Transverse colon (tissue), 4 donors: Measurements from ENCODE around the gene KIDINS220. TPM values are rescaled to one million over a fixed set of nuclear protein-coding genes. Genes with fewer than 3 reads are reported as not detected.

ENCODE experiments used
- DNase-seq: peaks from one replicate; pipeline ENCODE4 v3.0.0-alpha.2; 2019
- H3K27ac ChIP-seq, 4 donors: fragments of 200-600 bp; sonication (generic); 2 replicates each; pipeline ENCODE4 v1.5.1; 2016 to 2018; ENCODE audit warnings: inconsistent platforms in 4 of 4
- H3K27me3 ChIP-seq: fragments of 200-600 bp; sonication (generic); 2 replicates; pipeline ENCODE4 v1.5.1; 2017; ENCODE audit warnings: inconsistent platforms
- H3K36me3 ChIP-seq, 4 donors: fragments of 200-600 bp; sonication (generic); 2 replicates each; pipeline ENCODE4 v1.5.1; 2017 to 2019; ENCODE audit warnings: inconsistent platforms in 4 of 4
- H3K4me1 ChIP-seq, 4 donors: fragments of 200-600 bp; sonication (generic); 2 replicates each; pipeline ENCODE4 v1.5.1; 2017 to 2020; ENCODE audit warnings: inconsistent platforms in 4 of 4
- H3K4me3 ChIP-seq, 4 donors: fragments of 200-600 bp; sonication (generic); 1 replicate in 1 of 4; 2 replicates in 3 of 4; pipeline versions ENCODE4 v1.5.1 to v1.6.1; 2017 to 2019; ENCODE audit warnings: inconsistent platforms in 4 of 4
- H3K9me3 ChIP-seq, 2 donors: fragments of 200-600 bp; sonication (generic); 2 replicates each; pipeline ENCODE4 v1.5.1; 2017 to 2019; ENCODE audit warnings: inconsistent platforms in 2 of 2
- CTCF ChIP-seq, 5 experiments: fragments of 200-600 bp in 3 of 5; fragments of 450-650 bp in 2 of 5; sonication (generic) in 3 of 5; IDR thresholded peaks; 1 replicate in 2 of 5; 2 replicates in 3 of 5; pipeline ENCODE4 v1.5.1; 2016 to 2017; ENCODE audit warnings: antibody characterized with exemption in 5 of 5, inconsistent platforms in 3 of 5, mild to moderate bottlenecking in 2 of 5, moderate library complexity in 1 of 5
- EP300 ChIP-seq: sonication (generic); formaldehyde crosslinking; IDR thresholded peaks from one replicate; pipeline ENCODE4 v1.6.1; 2017; ENCODE audit warnings: antibody characterized with exemption, low read depth
- POLR2A ChIP-seq: fragments of 450-650 bp; IDR thresholded peaks from one replicate; pipeline ENCODE4 v1.6.1; 2016; ENCODE audit warnings: antibody characterized with exemption, mild to moderate bottlenecking, moderate library complexity
- POLR2AphosphoS5 ChIP-seq, 3 donors: sonication (generic); formaldehyde crosslinking; IDR thresholded peaks; one replicate each; pipeline ENCODE4 v1.6.1; 2016; ENCODE audit warnings: antibody characterized with exemption in 3 of 3
- WGBS, 2 donors: methylation state at CpG; one replicate each; pipeline ENCODE4 v1.1.5; 2018; ENCODE audit warnings: low coverage in 1 of 2; 5-methylcytosine and 5-hydroxymethylcytosine counted together
- in situ Hi-C, 4 donors: fragments of 200-750 bp; cut with MboI; loops; one replicate each; pipeline versions ENCODE4 v1.15.0 to v1.15.1; 2017; ENCODE audit warnings: low sequenced_read_pairs in 3 of 4, low pct_ligation_motif_present in 1 of 4, low pct_unique_long_range_greater_than_20kb in 1 of 4
- intact Hi-C: fragments of 100-400 bp; cut with DNase I; formaldehyde crosslinking; loops from one replicate; pipeline ENCODE4 v1.15.1; 2023; ENCODE audit warnings: low total_unique reads
- total RNA-seq, 4 donors: library from RNA; depleted of rRNA; stranded (reverse); fragments of >200 nt; gene quantifications; one replicate each; pipeline ENCODE4 v1.1.0, GENCODE V29; 2016

KIDINS220 gene
- total RNA-seq, 4 donors from 2014 or later, result 79.3 to 110 (median 85.9) TPM

- H3K4me1 ChIP-seq, result peaks cover 0 to 28% (median 5%) of the 10 kb centered on the region in 4 donors
- no peak overlapping the region for H3K27ac ChIP-seq
- no peak for TF ChIP-seq POLR2A
- TF ChIP-seq POLR2AphosphoS5 (IDR thresholded peaks at IDR 0.05), result no peak
- no peak for TF ChIP-seq CTCF (IDR thresholded peaks at IDR 0.05)
- no peak for TF ChIP-seq EP300
- H3K9me3 ChIP-seq, result no peaks in the 10 kb centered on the region
- intact Hi-C loops, result no loop called here
- WGBS, 2 donors, result 94 to 97% methylated on average over 4 of the region's 4 CpGs
- peaks cover 0 to 12% (median 0%) of the 10 kb centered on the region in 4 donors for H3K36me3 ChIP-seq
- no peak for DNase-seq
- in situ Hi-C loops, result no loop called here
- H3K27me3 ChIP-seq, result no peaks in the 10 kb centered on the region
- H3K4me3 ChIP-seq, result no peak overlapping the region
Measured at GRCh38 chr2:8884812-8885211, 47.4 kb upstream of the KIDINS220 start.

- intact Hi-C loops, result no loop called here
- H3K4me1 ChIP-seq, result peaks cover 0 to 14% (median 5%) of the 10 kb centered on the region in 4 donors
Measured at GRCh38 chr2:8882094-8882493, 44.7 kb upstream of the KIDINS220 start.

GRCh38 chr2:8877894-8878293 is 40.5 kb upstream of the KIDINS220 start:
- 87 to 92% methylated on average over 4 of the region's 4 CpGs for WGBS, 2 donors
- no peak for DNase-seq
- no peaks in the 10 kb centered on the region for H3K4me1 ChIP-seq
- TF ChIP-seq EP300 (no peak), POLR2A (no peak), CTCF (IDR thresholded peaks at IDR 0.05) (no peak), POLR2AphosphoS5 (IDR thresholded peaks at IDR 0.05) (no peak)
- H3K36me3 ChIP-seq, result peaks cover 0 to 12% (median 0%) of the 10 kb centered on the region in 4 donors
- H3K9me3 ChIP-seq, result no peaks in the 10 kb centered on the region
- H3K4me3 ChIP-seq, result no peak overlapping the region
- H3K27ac ChIP-seq, result no peak overlapping the region
- in situ Hi-C loops (loop anchor here in 3 of 4 donors (10.0 kb wide), 1 partner anchor 257 kb away; no protein-coding TSS in a partner anchor), intact Hi-C loops (no loop called here)
- H3K27me3 ChIP-seq, result no peaks in the 10 kb centered on the region

More at GRCh38 chr2:8882094-8882493, 44.7 kb upstream of the KIDINS220 start:
- DNase-seq, result peak; percentile 26
- H3K4me3 ChIP-seq, result no peak overlapping the region
- 86 to 87% methylated on average over 2 to 5 of the region's 5 CpGs for WGBS, 2 donors
- in situ Hi-C loops, result no loop called here
- H3K27me3 ChIP-seq, result no peaks in the 10 kb centered on the region
- no peak overlapping the region for H3K27ac ChIP-seq
- no peaks in the 10 kb centered on the region for H3K9me3 ChIP-seq
- no peak for TF ChIP-seq POLR2AphosphoS5 (IDR thresholded peaks at IDR 0.05)
- TF ChIP-seq EP300, result no peak
- peak in 3 of 5 experiments; percentile 14 to 23 (median 18) for TF ChIP-seq CTCF (IDR thresholded peaks at IDR 0.05)
- TF ChIP-seq POLR2A, result no peak
- peaks cover 0 to 12% (median 0%) of the 10 kb centered on the region in 4 donors for H3K36me3 ChIP-seq

GRCh38 chr2:8877332-8877731 is 39.9 kb upstream of the KIDINS220 start:
- H3K9me3 ChIP-seq, result no peaks in the 10 kb centered on the region
- TF ChIP-seq POLR2A (no peak), CTCF (IDR thresholded peaks at IDR 0.05) (no peak), POLR2AphosphoS5 (IDR thresholded peaks at IDR 0.05) (no peak), EP300 (no peak)
- H3K36me3 ChIP-seq, result peaks cover 0 to 12% (median 0%) of the 10 kb centered on the region in 4 donors
- no peak overlapping the region for H3K27ac ChIP-seq
- intact Hi-C loops, result no loop called here
- H3K27me3 ChIP-seq, result no peaks in the 10 kb centered on the region
- WGBS, 2 donors, result 68 to 75% methylated on average over 3 to 4 of the region's 4 CpGs
- in situ Hi-C loops, result loop anchor here in 3 of 4 donors (10.0 kb wide), 1 partner anchor 257 kb away; no protein-coding TSS in a partner anchor
- DNase-seq, result no peak
- no peak overlapping the region for H3K4me3 ChIP-seq
- no peaks in the 10 kb centered on the region for H3K4me1 ChIP-seq
